Measurements from ENCODE around the gene TET2. TPM values are rescaled to one million over a fixed set of nuclear protein-coding genes. Genes with fewer than 3 reads are reported as not detected.

TET2 gene
- total RNA-seq, 4 donors from 2014 or later: 19.1 to 36.8 (median 30.4) TPM

GRCh38 chr4:105273230-105273629 is 126.6 kb downstream of the TET2 start:
- intact Hi-C loops (cut with DNase I): no loop called here
- no peak for TF ChIP-seq POLR2A (IDR thresholded peaks at IDR 0.05)
- TF ChIP-seq CTCF (IDR thresholded peaks at IDR 0.05): no peak
- DNase-seq: no peak
- WGBS, 2 donors: 75 to 77% methylated on average over 1 of the region's 1 CpG
- Histone ChIP-seq H3K9me3 (no peaks in the 10 kb centered on the region), H3K27me3 (no peaks in the 10 kb centered on the region), H3K4me3 (no peak overlapping the region), H3K4me1 (no peaks in the 10 kb centered on the region), H3K27ac (no peak overlapping the region), H3K36me3 (peaks cover 0 to 93% (median 24%) of the 10 kb centered on the region in 3 donors)

- intact Hi-C loops (cut with DNase I): no loop called here
Measured at GRCh38 chr4:105274090-105274489, 127.4 kb downstream of the TET2 start.

GRCh38 chr4:105274504-105274903 is 127.8 kb downstream of the TET2 start:
- Histone ChIP-seq H3K4me3 (no peak overlapping the region), H3K9me3 (no peaks in the 10 kb centered on the region), H3K27ac (no peak overlapping the region), H3K4me1 (no peaks in the 10 kb centered on the region), H3K27me3 (no peaks in the 10 kb centered on the region), H3K36me3 (peaks cover 0 to 80% (median 24%) of the 10 kb centered on the region in 3 donors)
- WGBS, 2 donors: 70 to 100% methylated on average over 1 of the region's 1 CpG
- DNase-seq: no peak
- TF ChIP-seq CTCF (IDR thresholded peaks at IDR 0.05) (no peak), POLR2A (IDR thresholded peaks at IDR 0.05) (no peak)
- intact Hi-C loops (cut with DNase I): no loop called here

More at GRCh38 chr4:105274090-105274489, 127.4 kb downstream of the TET2 start:
- DNase-seq: no peak
- H3K4me3 ChIP-seq: no peak overlapping the region
- H3K27me3 ChIP-seq: no peaks in the 10 kb centered on the region
- H3K36me3 ChIP-seq: peaks cover 0 to 84% (median 24%) of the 10 kb centered on the region in 3 donors
- H3K27ac ChIP-seq: no peak overlapping the region
- TF ChIP-seq CTCF (IDR thresholded peaks at IDR 0.05) (no peak), POLR2A (IDR thresholded peaks at IDR 0.05) (no peak)
- no peaks in the 10 kb centered on the region for H3K9me3 ChIP-seq
- WGBS, 2 donors: 60 to 61% methylated on average over 2 of the region's 2 CpGs
- H3K4me1 ChIP-seq: no peaks in the 10 kb centered on the region

- DNase-seq: no peak
- TF ChIP-seq POLR2A (IDR thresholded peaks at IDR 0.05): no peak
- TF ChIP-seq CTCF (IDR thresholded peaks at IDR 0.05): no peak
- Histone ChIP-seq H3K36me3 (peaks cover 0 to 60% (median 24%) of the 10 kb centered on the region in 3 donors), H3K4me1 (no peaks in the 10 kb centered on the region), H3K9me3 (no peaks in the 10 kb centered on the region), H3K27ac (no peak overlapping the region), H3K27me3 (no peaks in the 10 kb centered on the region), H3K4me3 (no peak overlapping the region)
- intact Hi-C loops (cut with DNase I): no loop called here
- WGBS, 2 donors: 85 to 89% methylated on average over 7 to 9 of the region's 9 CpGs
Measured at GRCh38 chr4:105276361-105277104, 129.9 kb downstream of the TET2 start.

GRCh38 chr4:105277702-105278101 is 131.0 kb downstream of the TET2 start:
- DNase-seq: no peak
- no peaks in the 10 kb centered on the region for H3K9me3 ChIP-seq
- peaks cover 0 to 48% (median 17%) of the 10 kb centered on the region in 3 donors for H3K36me3 ChIP-seq
- WGBS, 2 donors: 82 to 89% methylated on average over 1 of the region's 1 CpG
- no peak overlapping the region for H3K27ac ChIP-seq
- intact Hi-C loops (cut with DNase I): no loop called here
- no peak for TF ChIP-seq CTCF (IDR thresholded peaks at IDR 0.05)
- TF ChIP-seq POLR2A (IDR thresholded peaks at IDR 0.05): no peak
- no peaks in the 10 kb centered on the region for H3K27me3 ChIP-seq
- no peaks in the 10 kb centered on the region for H3K4me1 ChIP-seq
- no peak overlapping the region for H3K4me3 ChIP-seq
